Measurements from ENCODE around the gene SP1.

The SP1 gene

DNA sequence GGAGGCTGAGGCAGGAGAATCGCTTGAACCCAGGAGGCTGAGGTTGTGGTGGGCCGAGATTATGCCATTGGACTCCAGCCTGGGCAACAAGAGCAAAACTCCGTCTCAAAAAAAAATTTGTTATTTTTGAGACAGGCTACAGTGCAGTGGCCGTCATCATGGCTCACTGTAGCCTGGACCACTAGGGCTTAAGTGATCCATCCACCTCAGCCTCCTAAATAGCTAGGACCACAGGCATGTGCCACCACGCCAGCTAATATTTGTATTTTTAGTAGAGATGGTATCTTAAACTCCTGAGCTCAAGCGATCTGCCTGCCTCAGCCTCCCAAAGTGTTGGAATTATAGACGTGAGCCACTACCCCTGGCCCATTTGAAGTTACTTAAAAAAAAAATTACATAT, 71.0 kb downstream of the SP1 start:
- H3K4me2 ChIP-seq (ENCODE audit: insufficient read depth, low read length) = peak overlapping the region; percentile 75
- H3K4me3 ChIP-seq (ENCODE audit: low read depth in 1 of 2, low read length in 2 of 2) = peak overlapping the region in 1 of 2 experiments; percentile 41; a peak in 2 of 4 replicates
- TF ChIP-seq, protein P1, sequence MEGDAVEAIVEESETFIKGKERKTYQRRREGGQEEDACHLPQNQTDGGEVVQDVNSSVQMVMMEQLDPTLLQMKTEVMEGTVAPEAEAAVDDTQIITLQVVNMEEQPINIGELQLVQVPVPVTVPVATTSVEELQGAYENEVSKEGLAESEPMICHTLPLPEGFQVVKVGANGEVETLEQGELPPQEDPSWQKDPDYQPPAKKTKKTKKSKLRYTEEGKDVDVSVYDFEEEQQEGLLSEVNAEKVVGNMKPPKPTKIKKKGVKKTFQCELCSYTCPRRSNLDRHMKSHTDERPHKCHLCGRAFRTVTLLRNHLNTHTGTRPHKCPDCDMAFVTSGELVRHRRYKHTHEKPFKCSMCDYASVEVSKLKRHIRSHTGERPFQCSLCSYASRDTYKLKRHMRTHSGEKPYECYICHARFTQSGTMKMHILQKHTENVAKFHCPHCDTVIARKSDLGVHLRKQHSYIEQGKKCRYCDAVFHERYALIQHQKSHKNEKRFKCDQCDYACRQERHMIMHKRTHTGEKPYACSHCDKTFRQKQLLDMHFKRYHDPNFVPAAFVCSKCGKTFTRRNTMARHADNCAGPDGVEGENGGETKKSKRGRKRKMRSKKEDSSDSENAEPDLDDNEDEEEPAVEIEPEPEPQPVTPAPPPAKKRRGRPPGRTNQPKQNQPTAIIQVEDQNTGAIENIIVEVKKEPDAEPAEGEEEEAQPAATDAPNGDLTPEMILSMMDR (IDR thresholded peaks at IDR 0.05; ENCODE audit: borderline replicate concordance, extremely low read depth, low read length, poor library complexity, severe bottlenecking) = no peak
- no peak for TF ChIP-seq EZH2 (IDR thresholded peaks at IDR 0.05; ENCODE audit: borderline replicate concordance, low read depth, low read length, severe bottlenecking)
- peaks cover 45% of the 10 kb centered on the region for H3K4me1 ChIP-seq (ENCODE audit: insufficient read depth, low read length)
- no peaks in the 10 kb centered on the region for H3K27me3 ChIP-seq (ENCODE audit: insufficient read depth, low read length, poor library complexity)
- 0 out of 2 replicates have a peak overlapping the region, but pooled peaks have one; percentile 23 for H3K27ac ChIP-seq (ENCODE audit: low read length)
- no peaks in the 10 kb centered on the region for H3K9me3 ChIP-seq (ENCODE audit: insufficient read depth, low read length, severe bottlenecking)
- DNase-seq = no peak
- H3K36me3 ChIP-seq (ENCODE audit: insufficient read depth, low read length) = peaks cover 39% of the 10 kb centered on the region
- H3K79me2 ChIP-seq (ENCODE audit: insufficient read depth, low read length) = peaks cover 43% of the 10 kb centered on the region
- H2AFZ ChIP-seq (ENCODE audit: low read depth, low read length) = no peak overlapping the region
- H3K9ac ChIP-seq (ENCODE audit: low read depth, low read length) = peak overlapping the region; percentile 37
- no peak for ATAC-seq (ENCODE audit: insufficient read depth, low read depth)
- peaks cover 33% of the 10 kb centered on the region for H4K20me1 ChIP-seq (ENCODE audit: insufficient read depth, low read length)

DNA sequence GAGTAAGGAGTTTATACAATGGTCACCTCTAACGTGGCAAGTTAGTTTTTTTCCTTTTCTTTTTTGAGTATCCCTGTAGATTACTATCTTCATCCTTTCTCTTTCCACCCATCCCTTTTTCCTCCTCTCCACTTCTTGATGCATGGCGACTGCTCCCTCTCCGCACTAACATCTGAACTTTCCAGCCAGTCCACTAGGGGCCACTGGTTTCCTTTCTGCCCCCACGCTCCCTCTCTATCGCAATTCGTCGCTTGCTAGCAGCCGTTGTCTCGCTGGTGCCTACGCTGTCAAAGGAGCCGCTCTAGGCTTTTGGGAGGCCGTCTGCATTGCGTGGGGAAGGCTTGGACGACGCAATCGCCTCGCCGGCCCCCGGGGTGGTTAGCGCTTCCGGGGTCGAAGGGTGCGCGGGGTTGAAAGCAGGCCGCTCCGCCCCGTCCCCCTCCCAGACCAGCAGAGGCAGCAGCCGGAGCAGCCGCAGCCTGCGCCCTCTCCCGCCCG, 71.7 kb downstream of the SP1 start, which contains the start of gene PCBP2:
Gene PCBP2 (plus strand): TSS at position 442 of the 498 bp plus-strand sequence. CDS start 2,699 bp downstream, outside the sequence.
- Histone ChIP-seq H3K4me3 (ENCODE audit: low read depth in 1 of 2, low read length in 2 of 2) (peak within 1 kb of the TSS; percentile 77 to 79), H2AFZ (ENCODE audit: low read depth, low read length) (peak within 1 kb of the TSS; percentile 82), H3K27me3 (ENCODE audit: insufficient read depth, low read length, poor library complexity) (no peaks in the 10 kb centered on the region), H3K79me2 (ENCODE audit: insufficient read depth, low read length) (peaks cover 51% of the 10 kb centered on the region), H3K4me2 (ENCODE audit: insufficient read depth, low read length) (peak within 1 kb of the TSS; percentile 75), H3K36me3 (ENCODE audit: insufficient read depth, low read length) (peaks cover 42% of the 10 kb centered on the region), H4K20me1 (ENCODE audit: insufficient read depth, low read length) (peaks cover 40% of the 10 kb centered on the region), H3K9me3 (ENCODE audit: insufficient read depth, low read length, severe bottlenecking) (no peaks in the 10 kb centered on the region), H3K9ac (ENCODE audit: low read depth, low read length) (peak within 1 kb of the TSS; percentile 87), H3K4me1 (ENCODE audit: insufficient read depth, low read length) (peaks cover 46% of the 10 kb centered on the region), H3K27ac (ENCODE audit: low read length) (peak within 1 kb of the TSS; percentile 99)
- DNase-seq = peak; percentile 99
- peak; percentile 96 for ATAC-seq (ENCODE audit: insufficient read depth, low read depth)
- TF ChIP-seq, protein P1 (IDR thresholded peaks at IDR 0.05; ENCODE audit: borderline replicate concordance, extremely low read depth, low read length, poor library complexity, severe bottlenecking) = peak; percentile 97
- no peak for TF ChIP-seq EZH2 (IDR thresholded peaks at IDR 0.05; ENCODE audit: borderline replicate concordance, low read depth, low read length, severe bottlenecking)

- Histone ChIP-seq H3K9ac (ENCODE audit: low read depth, low read length) (peak overlapping the region; percentile 87), H3K36me3 (ENCODE audit: insufficient read depth, low read length) (peaks cover 49% of the 10 kb centered on the region), H2AFZ (ENCODE audit: low read depth, low read length) (peak overlapping the region; percentile 67), H4K20me1 (ENCODE audit: insufficient read depth, low read length) (peaks cover 47% of the 10 kb centered on the region), H3K27ac (ENCODE audit: low read length) (peak overlapping the region; percentile 99), H3K4me1 (ENCODE audit: insufficient read depth, low read length) (peaks cover 46% of the 10 kb centered on the region), H3K4me3 (ENCODE audit: low read depth in 1 of 2, low read length in 2 of 2) (peak overlapping the region; percentile 77 to 79), H3K79me2 (ENCODE audit: insufficient read depth, low read length) (peaks cover 58% of the 10 kb centered on the region), H3K27me3 (ENCODE audit: insufficient read depth, low read length, poor library complexity) (no peaks in the 10 kb centered on the region), H3K4me2 (ENCODE audit: insufficient read depth, low read length) (peak overlapping the region; percentile 69), H3K9me3 (ENCODE audit: insufficient read depth, low read length, severe bottlenecking) (no peaks in the 10 kb centered on the region)
- DNase-seq (peak; percentile 85), ATAC-seq (ENCODE audit: insufficient read depth, low read depth) (peak; percentile 39)
- no peak for TF ChIP-seq EZH2 (IDR thresholded peaks at IDR 0.05; ENCODE audit: borderline replicate concordance, low read depth, low read length, severe bottlenecking)
- TF ChIP-seq, protein P1 (IDR thresholded peaks at IDR 0.05; ENCODE audit: borderline replicate concordance, extremely low read depth, low read length, poor library complexity, severe bottlenecking) = peak; percentile 53
Observed at GRCh38 chr12:53452159-53453077, 72.4 kb downstream of the SP1 start.

Measured in DND-41 (cell line).